ENCODE measurements around the gene OR6C74.

Gene OR6C74
- total RNA-seq, result 0 reads per million in 4 donors

DNA sequence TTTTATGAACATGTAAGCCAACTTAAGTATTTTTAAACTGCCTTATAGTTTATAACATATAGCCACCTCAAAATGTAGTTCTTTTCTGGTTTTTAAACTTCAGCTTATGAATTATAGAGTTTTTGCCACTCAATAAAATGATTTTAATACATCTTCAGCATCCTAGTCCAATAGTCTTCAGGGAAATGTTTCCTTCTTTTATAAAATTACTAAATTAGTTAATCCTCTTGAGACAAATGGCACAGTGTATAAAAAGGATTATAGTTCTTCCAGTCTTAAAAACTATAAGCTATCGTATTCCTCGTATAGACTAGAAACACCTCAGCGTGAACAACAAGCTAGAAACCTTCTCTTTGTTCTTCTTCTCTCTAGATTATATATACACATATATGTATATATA, at the start of gene OR6C74:
Gene OR6C74 (plus strand): TSS at position 301 of the 400 bp plus-strand sequence. CDS start 2,679 bp downstream, outside the sequence.
- DNase-seq, result no peak

GRCh38 chr12:55220725-55221124, 23.7 kb upstream of the OR6C74 start, which contains the start of gene OR10A7:
OR10A7 (plus strand) TSS chr12:55221025; CDS start chr12:55221025, 0 bp downstream.
- no peak for DNase-seq

- no peak for DNase-seq
Measured at GRCh38 chr12:55226523-55226922, 17.9 kb upstream of the OR6C74 start.

DNA sequence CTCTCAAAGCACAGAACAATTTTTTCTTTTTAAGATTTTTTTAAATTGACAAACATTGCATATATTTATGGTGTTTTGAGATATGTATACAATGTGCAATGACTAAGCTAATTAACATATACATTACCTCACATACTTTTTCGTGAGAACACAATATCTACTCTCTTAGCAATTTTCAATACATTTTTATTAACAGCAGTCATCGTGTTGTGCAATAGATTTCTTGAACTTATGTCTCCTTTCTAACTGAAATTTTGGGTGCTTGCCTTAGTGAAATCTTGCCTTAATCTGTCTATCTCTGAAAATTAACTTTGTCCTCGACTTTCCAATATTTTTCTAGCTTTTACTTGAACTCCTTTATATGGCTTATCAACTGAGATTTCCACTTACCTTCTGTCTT, 16.8 kb upstream of the OR6C74 start:
- no peak for DNase-seq

GRCh38 chr12:55246159-55246558, 1.8 kb downstream of the OR6C74 start:
- no peak for DNase-seq

GRCh38 chr12:55250944-55251343, 6.5 kb downstream of the OR6C74 start:
- DNase-seq, result no peak

DNA sequence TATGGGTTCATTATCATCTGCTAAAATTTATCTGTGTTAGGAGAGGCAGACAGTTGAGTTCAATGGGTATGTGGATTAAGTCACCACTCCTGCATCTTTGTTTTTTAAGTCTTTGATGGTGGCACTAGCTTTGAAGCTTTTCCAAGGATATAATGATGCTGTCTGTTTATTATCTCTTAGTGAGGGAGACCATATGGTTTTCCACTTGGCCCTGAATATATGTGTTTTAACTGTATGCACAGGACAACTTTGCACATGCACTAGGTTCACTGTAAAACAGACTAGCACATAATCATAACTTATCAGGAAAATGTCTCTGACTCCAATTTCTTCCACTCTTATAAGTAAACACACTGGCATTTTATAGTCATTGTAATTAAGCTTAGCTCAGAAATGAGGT, 8.9 kb downstream of the OR6C74 start:
- DNase-seq, result no peak

DNA sequence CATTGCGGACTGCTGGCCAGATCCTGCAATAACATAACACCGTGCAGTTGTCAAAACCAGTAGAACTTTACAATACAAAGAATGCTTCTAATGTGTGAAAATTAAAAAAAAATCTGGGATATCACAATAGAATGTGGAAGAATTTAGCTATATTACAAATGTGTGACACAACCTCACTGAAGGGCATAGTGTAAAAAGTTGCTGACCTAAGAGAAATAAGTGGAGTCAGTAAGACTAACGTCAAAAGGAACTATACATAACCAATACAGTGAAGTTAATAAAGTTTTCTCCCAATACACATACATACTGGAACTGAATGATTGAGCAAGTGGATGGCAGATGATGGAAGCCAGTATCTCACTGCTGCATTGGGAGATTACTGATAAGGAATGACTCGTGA, 12.4 kb downstream of the OR6C74 start:
- DNase-seq, result no peak

- no peak for DNase-seq
Measured at GRCh38 chr12:55258303-55258702, 13.9 kb downstream of the OR6C74 start.

DNA sequence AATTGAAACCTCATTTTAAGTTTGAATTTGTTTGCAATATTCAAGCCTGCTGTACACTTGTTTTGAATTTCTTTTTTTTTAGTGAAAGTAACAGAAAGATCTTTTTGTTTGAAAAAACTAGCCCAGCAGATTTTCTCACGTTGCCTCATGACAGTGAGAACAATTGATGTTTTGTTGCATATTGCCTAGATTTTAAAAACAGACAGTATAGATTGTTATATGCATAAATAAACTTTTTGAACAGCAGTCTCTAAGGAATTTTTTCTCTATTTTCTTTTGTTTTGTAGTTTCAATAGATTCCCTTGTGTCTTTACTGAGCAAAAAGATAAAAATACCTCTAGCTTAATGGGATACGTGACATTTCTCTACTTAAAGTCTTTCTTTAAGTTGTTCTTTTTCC, 36.6 kb downstream of the OR6C74 start:
- DNase-seq, result no peak

GRCh38 chr12:55289999-55290398, 45.6 kb downstream of the OR6C74 start:
- DNase-seq, result no peak
